Ovary (tissue), 3 donors: ENCODE measurements around the gene SMIM7.

ENCODE experiments used
- CTCF ChIP-seq, 3 donors: fragments of 450-650 bp in 2 of 3; fragments of 200-600 bp in 1 of 3; IDR thresholded peaks; one replicate each; pipeline versions ENCODE4 v1.5.1 to v1.8.0; 2016 to 2022; ENCODE audit warnings: antibody characterized with exemption in 3 of 3, mild to moderate bottlenecking in 1 of 3
- EP300 ChIP-seq: sonication (generic); formaldehyde crosslinking; IDR thresholded peaks from one replicate; pipeline ENCODE4 v1.6.1; 2017; ENCODE audit warnings: antibody characterized with exemption
- POLR2A ChIP-seq: fragments of 450-650 bp; IDR thresholded peaks from one replicate; pipeline ENCODE4 v1.6.1; 2017; ENCODE audit warnings: antibody characterized with exemption, mild to moderate bottlenecking, moderate library complexity
- donor health status: DM: no; HTN: no; CAD: no.

GRCh38 chr19:16645140-16645539, 14.8 kb downstream of the SMIM7 start:
- TF ChIP-seq CTCF (IDR thresholded peaks at IDR 0.05) (no peak), POLR2A (no peak), EP300 (no peak)
